ENCODE results near the gene BBS5. TPM values are rescaled to one million over a fixed set of nuclear protein-coding genes. Genes with fewer than 3 reads are reported as not detected.

BBS5 gene
- total RNA-seq, 2 experiments from 2014 or later = 0.90 to 1.1 TPM

DNA sequence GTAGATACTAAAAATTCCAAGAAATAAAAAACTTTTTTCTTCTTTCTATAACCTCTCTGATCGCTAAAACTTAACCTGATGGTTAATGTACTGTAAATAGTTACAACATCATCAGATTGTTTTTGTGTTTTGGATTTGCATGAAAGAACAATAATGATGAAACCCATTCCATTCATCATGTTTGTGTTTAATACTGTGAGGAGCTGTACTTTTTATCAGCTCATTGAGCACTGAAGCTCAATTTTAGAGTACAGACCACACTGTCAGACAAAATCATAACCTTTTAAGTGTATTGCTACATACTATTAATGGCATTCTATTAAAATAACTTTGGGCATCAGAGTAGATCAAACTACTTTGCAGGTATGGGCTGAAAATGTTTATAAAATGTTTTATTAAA lies 14.8 kb upstream of the BBS5 start:
- no peak overlapping the region for H3K4me3 Mint-ChIP-seq
- H3K27ac Mint-ChIP-seq = no peak overlapping the region
- H3K9me3 Mint-ChIP-seq = no peaks in the 10 kb centered on the region
- CTCF ChIA-PET = interaction anchor here (1.0 to 1.3 kb wide), 3 partner anchors 15 to 354 kb away, joined by 3 to 6 read pairs (median 4); partner anchors contain the start of gene BBS5
- H3K27me3 Mint-ChIP-seq = no peaks in the 10 kb centered on the region
- POLR2A ChIA-PET = interaction anchor here (1.0 to 1.2 kb wide), 2 partner anchors 15 to 490 kb away, joined by 3 to 4 read pairs; partner anchors contain the start of gene BBS5
- H3K36me3 Mint-ChIP-seq (ENCODE audit: low read depth) = no peaks in the 10 kb centered on the region
- no peak for DNase-seq
- no peaks in the 10 kb centered on the region for H3K4me1 Mint-ChIP-seq

DNA sequence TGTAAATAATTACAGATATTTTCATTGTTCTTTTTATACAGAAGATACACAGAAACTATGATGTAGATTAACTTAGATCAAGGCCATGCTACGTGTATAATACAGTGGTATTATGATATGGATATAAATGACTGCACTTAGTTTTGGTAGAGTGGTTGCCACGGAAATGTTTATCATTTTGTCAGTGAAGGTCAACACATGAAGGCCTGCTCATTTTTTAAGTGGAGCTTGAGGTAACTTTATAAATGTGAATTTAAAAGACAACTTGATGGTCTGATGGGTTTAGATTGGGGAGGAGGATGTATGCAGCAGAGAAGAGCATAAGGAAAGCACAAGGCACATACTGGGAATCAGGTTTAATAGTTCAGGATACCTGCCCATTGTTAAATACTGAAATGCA lies 14.4 kb upstream of the BBS5 start:
- Mint-ChIP-seq H3K4me1 (no peaks in the 10 kb centered on the region), H3K36me3 (ENCODE audit: low read depth) (no peaks in the 10 kb centered on the region), H3K4me3 (no peak overlapping the region), H3K27me3 (no peaks in the 10 kb centered on the region), H3K27ac (no peak overlapping the region), H3K9me3 (no peaks in the 10 kb centered on the region)
- POLR2A ChIA-PET = interaction anchor here (1.0 to 1.2 kb wide), 2 partner anchors 14 to 490 kb away, joined by 3 to 4 read pairs; partner anchors contain the start of gene BBS5
- CTCF ChIA-PET = interaction anchor here (1.0 to 1.3 kb wide), 2 partner anchors 15 to 355 kb away, joined by 3 to 6 read pairs; partner anchors contain the start of gene BBS5
- no peak for DNase-seq

DNA sequence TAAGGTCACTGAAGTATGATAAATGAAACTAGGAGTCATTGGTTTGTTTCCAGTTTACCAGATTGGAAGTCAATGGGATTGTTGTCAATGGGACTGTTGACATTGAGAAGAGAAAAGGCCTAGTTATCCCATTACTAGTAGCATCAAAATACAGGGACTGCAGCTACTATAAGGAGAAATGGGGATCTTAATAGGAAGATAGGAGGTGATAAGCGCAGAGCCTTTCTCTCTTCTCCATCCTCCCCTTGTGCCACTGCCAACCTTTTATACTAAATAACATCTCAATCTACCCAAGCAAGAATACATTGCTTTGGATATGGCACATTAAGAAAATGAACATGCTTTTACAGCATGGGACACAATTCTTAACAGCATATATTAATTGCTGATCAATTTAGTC lies 10.5 kb upstream of the BBS5 start:
- H3K4me3 Mint-ChIP-seq = no peak overlapping the region
- no peak overlapping the region for H3K27ac Mint-ChIP-seq
- no peaks in the 10 kb centered on the region for H3K9me3 Mint-ChIP-seq
- no peak for DNase-seq
- H3K4me1 Mint-ChIP-seq = no peaks in the 10 kb centered on the region
- ChIA-PET POLR2A (interaction anchor here (0.8 to 1.1 kb wide), 3 partner anchors 11 to 105 kb away, joined by 3 read pairs; partner anchors contain the start of genes BBS5 and FASTKD1), CTCF (interaction anchor here (3.5 kb wide), 1 partner anchor 11 kb away, joined by 29 read pairs; the partner anchor contains the start of gene BBS5)
- H3K27me3 Mint-ChIP-seq = no peaks in the 10 kb centered on the region
- no peaks in the 10 kb centered on the region for H3K36me3 Mint-ChIP-seq (ENCODE audit: low read depth)

DNA sequence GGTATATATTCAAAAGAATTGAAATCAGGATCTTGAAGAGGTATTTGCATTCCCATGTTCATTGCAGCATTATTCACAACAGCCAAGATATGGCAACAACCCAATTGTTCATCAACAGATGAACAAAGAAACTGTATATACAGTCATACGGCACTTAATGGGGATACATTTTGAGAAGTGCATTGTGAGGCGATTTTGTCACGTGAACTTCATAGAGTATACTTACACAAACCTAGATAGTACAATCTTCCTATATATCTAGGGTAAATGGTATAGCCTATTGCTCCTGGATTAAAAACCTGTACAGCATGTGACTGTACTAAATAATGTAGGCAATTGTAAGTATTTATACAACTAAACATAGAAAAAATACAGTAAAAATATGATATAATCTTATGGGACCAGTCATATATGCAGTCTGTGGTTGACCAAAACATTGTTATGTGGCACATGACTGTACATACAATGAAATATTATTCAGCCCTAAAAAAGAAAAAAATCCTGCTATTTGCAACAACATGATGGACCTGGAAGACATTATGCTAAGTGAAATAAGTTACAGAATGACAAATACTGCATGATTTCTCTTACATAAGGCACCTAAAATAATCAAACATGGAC lies 9.2 kb upstream of the BBS5 start:
- DNase-seq = no peak
- Mint-ChIP-seq H3K4me1 (no peaks in the 10 kb centered on the region), H3K4me3 (no peak overlapping the region), H3K9me3 (no peaks in the 10 kb centered on the region), H3K36me3 (ENCODE audit: low read depth) (no peaks in the 10 kb centered on the region), H3K27me3 (no peaks in the 10 kb centered on the region), H3K27ac (no peak overlapping the region)
- POLR2A ChIA-PET = interaction anchor here (1.0 to 1.4 kb wide), 2 partner anchors 9 to 104 kb away, joined by 3 read pairs; partner anchors contain the start of genes BBS5 and FASTKD1
- CTCF ChIA-PET = interaction anchor here (3.5 kb wide), 1 partner anchor 10 kb away, joined by 29 read pairs; the partner anchor contains the start of gene BBS5

DNA sequence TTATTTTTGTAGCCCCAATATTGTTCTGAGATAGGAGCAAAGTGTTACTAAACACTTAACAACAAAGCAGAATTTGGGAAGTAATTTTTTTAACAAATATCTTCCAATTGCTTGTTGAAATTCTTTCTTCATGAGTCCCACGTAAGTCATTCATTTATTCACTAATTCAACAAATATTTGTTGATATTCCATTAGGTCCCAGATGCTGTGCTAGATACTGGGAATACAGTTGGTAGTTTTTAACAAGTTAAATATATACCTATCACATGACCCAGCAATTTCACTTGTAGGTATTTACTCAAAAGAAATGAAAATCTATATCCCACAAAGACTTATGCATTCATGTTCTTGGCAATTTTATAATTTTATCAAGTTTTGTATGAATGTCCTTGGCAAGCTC lies 7.0 kb upstream of the BBS5 start:
- no peaks in the 10 kb centered on the region for H3K27me3 Mint-ChIP-seq
- H3K27ac Mint-ChIP-seq = no peak overlapping the region
- H3K9me3 Mint-ChIP-seq = no peaks in the 10 kb centered on the region
- no peaks in the 10 kb centered on the region for H3K36me3 Mint-ChIP-seq (ENCODE audit: low read depth)
- ChIA-PET POLR2A (no interaction called here), CTCF (interaction anchor here (3.5 kb wide), 1 partner anchor 8 kb away, joined by 29 read pairs; the partner anchor contains the start of gene BBS5)
- DNase-seq = no peak
- H3K4me3 Mint-ChIP-seq = no peak overlapping the region
- H3K4me1 Mint-ChIP-seq = no peaks in the 10 kb centered on the region

DNA sequence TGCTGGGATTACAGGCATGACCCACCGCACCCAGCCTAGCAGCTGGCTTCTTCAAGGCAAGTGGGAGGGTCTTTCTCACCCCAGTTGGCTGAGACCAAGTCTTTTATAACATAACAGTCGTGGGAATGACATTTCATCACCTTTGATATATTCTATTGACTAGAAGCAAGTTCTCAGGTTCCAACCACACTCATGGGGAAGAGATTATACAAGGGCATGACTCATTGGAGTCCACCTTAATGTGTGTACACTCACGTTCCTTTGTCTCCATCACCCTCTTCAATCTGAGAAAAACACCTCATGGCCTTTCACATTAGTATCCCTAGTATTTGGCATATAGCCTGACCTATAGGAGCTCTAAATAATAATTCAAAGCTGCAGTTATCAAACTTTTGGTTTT lies 2.8 kb upstream of the BBS5 start:
- Mint-ChIP-seq H3K4me1 (peaks cover 20% of the 10 kb centered on the region), H3K9me3 (no peaks in the 10 kb centered on the region), H3K27ac (no peak overlapping the region), H3K4me3 (no peak overlapping the region), H3K36me3 (ENCODE audit: low read depth) (no peaks in the 10 kb centered on the region), H3K27me3 (no peaks in the 10 kb centered on the region)
- DNase-seq = no peak
- ChIA-PET CTCF (no interaction called here), POLR2A (no interaction called here)

DNA sequence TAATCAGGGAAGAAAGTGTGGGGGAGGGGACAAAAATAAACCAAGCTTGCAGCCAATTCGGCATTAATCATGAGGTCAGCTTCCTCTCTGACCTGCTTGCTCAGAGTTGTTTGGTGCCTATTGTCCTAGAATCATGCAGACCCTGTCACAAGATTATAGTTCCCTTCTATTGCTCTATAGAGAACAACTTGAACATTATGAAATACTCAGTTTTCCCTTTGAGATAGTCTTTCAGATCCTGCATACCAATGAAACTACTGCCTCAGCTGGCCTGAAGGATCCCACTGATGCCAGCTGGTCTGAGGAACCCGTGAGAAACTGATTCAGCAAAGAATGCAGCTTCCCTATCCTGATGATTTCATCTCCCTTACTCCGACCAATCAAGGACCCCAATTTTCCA lies 955 bp upstream of the BBS5 start:
- Mint-ChIP-seq H3K27ac (no peak overlapping the region), H3K4me3 (peak overlapping the region; percentile 15), H3K36me3 (ENCODE audit: low read depth) (no peaks in the 10 kb centered on the region), H3K9me3 (no peaks in the 10 kb centered on the region), H3K27me3 (no peaks in the 10 kb centered on the region), H3K4me1 (peaks cover 20% of the 10 kb centered on the region)
- CTCF ChIA-PET = interaction anchor here (1.1 to 4.3 kb wide), 3 partner anchors 8 to 26 kb away, joined by 4 to 29 read pairs (median 4); no protein-coding TSS in a partner anchor
- POLR2A ChIA-PET = interaction anchor here (1.6 to 2.3 kb wide), 2 partner anchors 8 to 11 kb away, joined by 3 to 7 read pairs; no protein-coding TSS in a partner anchor
- DNase-seq = no peak

DNA sequence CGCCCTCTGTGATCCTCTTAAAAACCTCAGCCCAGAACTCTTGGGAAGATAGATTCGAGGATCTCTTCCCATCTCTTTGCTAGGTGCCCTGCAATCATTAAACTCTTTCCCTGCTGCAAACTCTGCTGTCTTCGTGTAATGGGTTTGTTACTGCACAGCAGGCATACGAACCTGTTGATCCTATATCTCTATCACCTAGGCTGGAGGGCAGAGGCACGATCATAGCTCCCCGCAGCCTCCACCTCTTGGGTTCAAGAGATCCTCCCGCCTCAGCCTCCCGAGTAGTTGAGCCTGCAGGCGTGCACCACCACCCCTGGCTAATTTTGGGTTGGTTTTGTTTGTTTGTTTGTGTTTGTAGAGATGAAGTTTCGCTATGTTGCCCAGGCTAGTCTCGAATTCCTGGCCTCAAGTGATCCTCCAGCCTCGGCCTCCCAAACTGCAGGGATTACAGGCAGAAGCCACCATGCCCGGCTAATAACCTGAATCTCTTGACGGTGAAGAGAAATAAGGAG lies 493 bp upstream of the BBS5 start:
- H3K4me1 Mint-ChIP-seq = peaks cover 20% of the 10 kb centered on the region
- no peaks in the 10 kb centered on the region for H3K27me3 Mint-ChIP-seq
- POLR2A ChIA-PET = interaction anchor here (0.9 to 2.3 kb wide), 7 partner anchors 8 to 117 kb away, joined by 3 to 7 read pairs (median 3); partner anchors contain the start of genes FASTKD1 and LRP2
- no peaks in the 10 kb centered on the region for H3K36me3 Mint-ChIP-seq (ENCODE audit: low read depth)
- peak overlapping the region; percentile 84 for H3K4me3 Mint-ChIP-seq
- no peak overlapping the region for H3K27ac Mint-ChIP-seq
- no peaks in the 10 kb centered on the region for H3K9me3 Mint-ChIP-seq
- CTCF ChIA-PET = interaction anchor here (0.9 to 4.3 kb wide), 11 partner anchors 8 to 290 kb away, joined by 3 to 29 read pairs (median 4); no protein-coding TSS in a partner anchor
- DNase-seq = no peak

DNA sequence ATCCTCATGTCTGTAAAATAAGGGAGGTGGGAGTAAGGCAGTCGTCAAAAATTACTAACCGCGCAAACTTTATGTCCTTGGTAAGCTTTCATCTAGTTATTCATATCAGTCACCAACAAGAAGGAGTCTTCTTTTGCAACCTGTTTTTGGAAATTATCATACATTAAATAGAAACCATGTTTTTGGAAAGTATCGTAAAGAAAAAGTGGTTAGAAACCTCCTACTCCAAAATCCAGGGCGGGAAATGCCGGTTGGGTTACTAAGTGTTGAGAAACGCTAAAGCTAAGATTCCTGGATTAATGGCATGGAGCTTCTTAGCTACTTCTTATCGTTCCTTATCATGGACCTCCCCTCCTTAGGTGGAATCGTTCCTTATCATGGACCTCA lies 778 bp downstream of the BBS5 start:
- Mint-ChIP-seq H3K36me3 (ENCODE audit: low read depth) (no peaks in the 10 kb centered on the region), H3K9me3 (no peaks in the 10 kb centered on the region), H3K27ac (no peak overlapping the region), H3K4me1 (peaks cover 20% of the 10 kb centered on the region), H3K4me3 (peak overlapping the region; percentile 84), H3K27me3 (no peaks in the 10 kb centered on the region)
- ChIA-PET POLR2A (interaction anchor here (1.2 to 2.3 kb wide), 4 partner anchors 9 to 118 kb away, joined by 3 to 7 read pairs (median 4); partner anchors contain the start of gene LRP2), CTCF (interaction anchor here (0.7 to 4.3 kb wide), 9 partner anchors 9 to 448 kb away, joined by 3 to 29 read pairs (median 6); no protein-coding TSS in a partner anchor)
- DNase-seq = no peak

DNA sequence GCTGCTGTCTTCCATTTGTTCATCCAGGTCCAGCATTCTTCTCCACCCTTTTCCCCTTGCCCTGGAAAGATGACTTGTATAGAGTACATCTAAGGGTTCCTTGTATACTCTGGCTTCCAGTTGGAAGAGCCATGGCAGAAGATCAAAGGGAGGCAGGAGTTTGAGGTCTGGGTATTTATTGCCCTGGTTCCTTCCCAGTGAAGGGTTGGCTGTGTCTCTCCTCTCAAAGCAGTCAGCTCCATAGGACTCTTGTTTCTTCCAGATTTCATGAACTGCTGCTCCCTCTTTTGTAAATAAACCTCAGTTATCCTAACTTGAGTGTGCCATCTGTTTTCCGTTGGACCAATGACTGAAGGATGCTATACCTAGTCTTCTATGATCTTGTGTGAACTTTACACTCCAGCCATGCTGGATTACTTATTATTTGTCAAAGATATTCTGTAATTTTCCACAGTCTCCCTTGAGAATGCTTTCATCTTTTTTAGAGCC lies 6.4 kb downstream of the BBS5 start:
- ChIA-PET POLR2A (no interaction called here), CTCF (no interaction called here)
- DNase-seq = no peak
- Mint-ChIP-seq H3K4me3 (no peak overlapping the region), H3K36me3 (ENCODE audit: low read depth) (no peaks in the 10 kb centered on the region), H3K27me3 (no peaks in the 10 kb centered on the region), H3K27ac (no peak overlapping the region), H3K4me1 (peaks cover 2% of the 10 kb centered on the region), H3K9me3 (no peaks in the 10 kb centered on the region)

DNA sequence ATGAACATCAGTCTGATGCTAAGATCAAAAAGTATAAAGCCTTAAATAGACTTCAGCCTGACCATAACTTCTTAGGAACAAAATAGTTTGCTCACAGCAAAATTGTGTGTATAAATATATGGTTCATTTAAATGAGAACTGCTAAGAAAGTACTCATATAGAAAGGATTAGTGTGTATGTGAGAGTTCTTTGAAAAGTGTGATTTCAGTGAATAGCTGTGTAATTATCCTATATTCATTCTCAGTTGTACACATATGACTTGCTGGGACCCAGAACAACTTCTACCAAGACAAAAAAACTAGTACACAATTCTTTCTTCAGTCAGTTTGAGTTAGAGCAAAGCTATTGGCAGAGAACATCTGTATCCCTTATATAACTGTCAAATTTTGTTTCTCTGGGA lies 7.2 kb downstream of the BBS5 start:
- no peak for DNase-seq
- POLR2A ChIA-PET = no interaction called here
- no peaks in the 10 kb centered on the region for H3K9me3 Mint-ChIP-seq
- no peak overlapping the region for H3K4me3 Mint-ChIP-seq
- no peaks in the 10 kb centered on the region for H3K36me3 Mint-ChIP-seq (ENCODE audit: low read depth)
- no peaks in the 10 kb centered on the region for H3K27me3 Mint-ChIP-seq
- CTCF ChIA-PET = no interaction called here
- H3K4me1 Mint-ChIP-seq = no peaks in the 10 kb centered on the region
- no peak overlapping the region for H3K27ac Mint-ChIP-seq

DNA sequence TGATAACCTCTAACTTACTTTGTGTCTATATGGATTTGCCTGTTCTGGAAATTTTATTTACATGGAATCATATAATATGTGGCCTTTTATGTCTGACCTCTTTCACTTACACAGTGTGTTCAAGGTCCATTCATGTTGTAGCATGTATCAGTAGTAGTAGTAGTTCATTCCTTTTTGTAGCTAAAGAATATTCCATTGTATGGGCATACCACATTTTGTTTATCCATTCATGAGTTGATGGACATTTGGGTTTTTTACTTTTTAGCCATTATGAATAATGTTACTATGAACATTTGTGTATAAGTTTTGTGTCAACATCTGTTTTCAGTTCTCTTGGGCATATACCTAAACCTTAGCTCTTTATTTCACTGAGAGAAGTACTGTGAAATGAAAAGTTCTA lies 11.5 kb downstream of the BBS5 start:
- Mint-ChIP-seq H3K27me3 (no peaks in the 10 kb centered on the region), H3K9me3 (no peaks in the 10 kb centered on the region), H3K4me3 (no peak overlapping the region), H3K27ac (no peak overlapping the region), H3K4me1 (no peaks in the 10 kb centered on the region), H3K36me3 (ENCODE audit: low read depth) (no peaks in the 10 kb centered on the region)
- ChIA-PET CTCF (no interaction called here), POLR2A (no interaction called here)
- DNase-seq = no peak

DNA sequence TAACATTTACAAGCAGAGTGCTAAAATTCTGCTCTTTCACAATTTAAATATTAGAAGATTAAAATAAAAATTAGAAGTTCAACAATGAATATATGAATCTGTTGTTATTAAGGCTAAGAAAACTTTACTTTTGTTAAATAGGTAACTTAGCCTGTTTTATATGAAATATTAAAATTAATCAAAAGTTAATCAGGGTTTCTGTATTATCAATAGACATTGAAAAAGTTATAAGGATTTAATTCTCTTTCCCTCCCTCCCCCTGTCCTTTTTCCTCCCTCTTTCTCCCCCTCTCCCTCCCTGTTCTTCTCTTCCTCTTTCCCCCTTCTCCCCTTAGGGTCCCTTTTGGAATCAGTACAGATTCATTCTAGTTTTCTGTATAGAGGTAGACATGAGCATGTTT lies 12.1 kb downstream of the BBS5 start:
- DNase-seq = no peak
- Mint-ChIP-seq H3K4me1 (no peaks in the 10 kb centered on the region), H3K9me3 (no peaks in the 10 kb centered on the region), H3K27ac (no peak overlapping the region), H3K27me3 (no peaks in the 10 kb centered on the region), H3K36me3 (ENCODE audit: low read depth) (no peaks in the 10 kb centered on the region), H3K4me3 (no peak overlapping the region)
- ChIA-PET CTCF (no interaction called here), POLR2A (no interaction called here)
